ENCODE data around the gene SPRR1A.

Gene SPRR1A

DNA sequence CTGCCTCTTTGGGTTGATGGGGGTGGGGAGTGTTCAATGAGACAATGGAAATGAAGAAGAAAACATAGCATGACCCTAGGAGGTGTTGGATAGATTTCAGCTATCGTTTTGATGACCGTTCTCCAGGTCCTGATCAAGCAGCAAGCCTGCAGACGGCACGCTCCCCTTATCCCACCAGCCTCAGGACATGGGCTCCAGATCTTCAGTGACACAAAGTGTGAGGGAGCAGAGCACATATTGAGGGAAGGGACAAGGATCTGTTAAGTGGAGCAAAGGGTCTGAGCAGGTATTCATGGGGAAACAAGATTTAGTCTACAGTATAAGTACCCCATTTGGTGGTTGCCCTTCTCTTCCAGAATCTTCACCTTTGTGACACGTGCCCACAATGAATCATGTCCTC, 32.2 kb upstream of the SPRR1A start:
- Histone ChIP-seq H3K27me3 (ENCODE audit: insufficient read depth, poor library complexity, severe bottlenecking) (no peaks in the 10 kb centered on the region), H3K27ac (replicated peaks) (no peak overlapping the region), H3K4me3 (replicated peaks; ENCODE audit: insufficient read depth, low read length) (no peak overlapping the region)
- no peak for DNase-seq (ENCODE audit: low read depth in 1 of 2, low spot score in 1 of 2)
- TF ChIP-seq SPI1 (IDR thresholded peaks at IDR 0.05; ENCODE audit: borderline replicate concordance, low read depth) (no peak), CTCF (IDR thresholded peaks at IDR 0.05; ENCODE audit: insufficient read depth, low read length) (no peak), POLR2AphosphoS5 (IDR thresholded peaks at IDR 0.05; ENCODE audit: low read depth) (no peak), GABPA (IDR thresholded peaks at IDR 0.05; ENCODE audit: low read depth) (no peak)
- TF ChIP-seq, protein P1, sequence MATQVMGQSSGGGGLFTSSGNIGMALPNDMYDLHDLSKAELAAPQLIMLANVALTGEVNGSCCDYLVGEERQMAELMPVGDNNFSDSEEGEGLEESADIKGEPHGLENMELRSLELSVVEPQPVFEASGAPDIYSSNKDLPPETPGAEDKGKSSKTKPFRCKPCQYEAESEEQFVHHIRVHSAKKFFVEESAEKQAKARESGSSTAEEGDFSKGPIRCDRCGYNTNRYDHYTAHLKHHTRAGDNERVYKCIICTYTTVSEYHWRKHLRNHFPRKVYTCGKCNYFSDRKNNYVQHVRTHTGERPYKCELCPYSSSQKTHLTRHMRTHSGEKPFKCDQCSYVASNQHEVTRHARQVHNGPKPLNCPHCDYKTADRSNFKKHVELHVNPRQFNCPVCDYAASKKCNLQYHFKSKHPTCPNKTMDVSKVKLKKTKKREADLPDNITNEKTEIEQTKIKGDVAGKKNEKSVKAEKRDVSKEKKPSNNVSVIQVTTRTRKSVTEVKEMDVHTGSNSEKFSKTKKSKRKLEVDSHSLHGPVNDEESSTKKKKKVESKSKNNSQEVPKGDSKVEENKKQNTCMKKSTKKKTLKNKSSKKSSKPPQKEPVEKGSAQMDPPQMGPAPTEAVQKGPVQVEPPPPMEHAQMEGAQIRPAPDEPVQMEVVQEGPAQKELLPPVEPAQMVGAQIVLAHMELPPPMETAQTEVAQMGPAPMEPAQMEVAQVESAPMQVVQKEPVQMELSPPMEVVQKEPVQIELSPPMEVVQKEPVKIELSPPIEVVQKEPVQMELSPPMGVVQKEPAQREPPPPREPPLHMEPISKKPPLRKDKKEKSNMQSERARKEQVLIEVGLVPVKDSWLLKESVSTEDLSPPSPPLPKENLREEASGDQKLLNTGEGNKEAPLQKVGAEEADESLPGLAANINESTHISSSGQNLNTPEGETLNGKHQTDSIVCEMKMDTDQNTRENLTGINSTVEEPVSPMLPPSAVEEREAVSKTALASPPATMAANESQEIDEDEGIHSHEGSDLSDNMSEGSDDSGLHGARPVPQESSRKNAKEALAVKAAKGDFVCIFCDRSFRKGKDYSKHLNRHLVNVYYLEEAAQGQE (IDR thresholded peaks at IDR 0.05; ENCODE audit: insufficient replicate concordance, low read depth): no peak

DNA sequence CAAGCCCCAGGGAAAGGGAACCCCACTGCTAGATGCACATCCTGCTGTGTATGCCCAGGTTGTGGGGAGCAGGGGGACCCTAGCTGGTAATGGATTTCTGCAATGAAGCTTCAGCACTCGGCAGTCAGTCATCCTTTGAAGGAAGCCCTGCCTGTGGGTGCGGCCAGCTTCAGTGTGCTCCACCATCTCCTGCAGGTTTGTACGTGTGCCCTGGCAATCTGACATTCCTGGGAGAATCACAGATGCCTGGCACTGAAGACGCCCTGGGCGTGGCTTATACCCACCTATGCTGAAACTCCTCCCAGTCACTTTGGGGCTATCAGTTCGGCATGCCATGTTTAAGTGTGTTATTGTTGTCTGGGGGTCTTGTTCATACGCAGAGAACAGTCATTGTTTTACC, 30.1 kb upstream of the SPRR1A start:
- TF ChIP-seq GABPA (IDR thresholded peaks at IDR 0.05; ENCODE audit: low read depth) (no peak), CTCF (IDR thresholded peaks at IDR 0.05; ENCODE audit: insufficient read depth, low read length) (no peak), SPI1 (IDR thresholded peaks at IDR 0.05; ENCODE audit: borderline replicate concordance, low read depth) (no peak), POLR2AphosphoS5 (IDR thresholded peaks at IDR 0.05; ENCODE audit: low read depth) (no peak)
- TF ChIP-seq, protein P1 (IDR thresholded peaks at IDR 0.05; ENCODE audit: insufficient replicate concordance, low read depth): no peak
- DNase-seq (ENCODE audit: low read depth in 1 of 2, low spot score in 1 of 2): no peak
- no peak overlapping the region for H3K27ac ChIP-seq (replicated peaks)

GRCh38 chr1:152954436-152954835, 29.4 kb upstream of the SPRR1A start:
- Histone ChIP-seq H3K27ac (replicated peaks) (no peak overlapping the region), H3K27me3 (ENCODE audit: insufficient read depth, poor library complexity, severe bottlenecking) (no peaks in the 10 kb centered on the region), H3K4me3 (replicated peaks; ENCODE audit: insufficient read depth, low read length) (no peak overlapping the region)
- TF ChIP-seq GABPA (IDR thresholded peaks at IDR 0.05; ENCODE audit: low read depth): no peak
- no peak for TF ChIP-seq SPI1 (IDR thresholded peaks at IDR 0.05; ENCODE audit: borderline replicate concordance, low read depth)
- TF ChIP-seq POLR2AphosphoS5 (IDR thresholded peaks at IDR 0.05; ENCODE audit: low read depth): no peak
- TF ChIP-seq, protein P1 (IDR thresholded peaks at IDR 0.05; ENCODE audit: insufficient replicate concordance, low read depth): no peak
- TF ChIP-seq CTCF (IDR thresholded peaks at IDR 0.05; ENCODE audit: insufficient read depth, low read length): no peak
- DNase-seq (ENCODE audit: low read depth in 1 of 2, low spot score in 1 of 2): no peak

More for the DNA sequence above, 30.1 kb upstream of the SPRR1A start:
- Histone ChIP-seq H3K27me3 (ENCODE audit: insufficient read depth, poor library complexity, severe bottlenecking) (no peaks in the 10 kb centered on the region), H3K4me3 (replicated peaks; ENCODE audit: insufficient read depth, low read length) (no peak overlapping the region)

All from HL-60 (cell line).